ENCODE data around the gene CACNG4. TPM values are rescaled to one million over a fixed set of nuclear protein-coding genes. Genes with fewer than 3 reads are reported as not detected.

Gene CACNG4
- total RNA-seq, 4 donors from 2014 or later = 0.27 to 1.9 TPM; not detected in 2

DNA sequence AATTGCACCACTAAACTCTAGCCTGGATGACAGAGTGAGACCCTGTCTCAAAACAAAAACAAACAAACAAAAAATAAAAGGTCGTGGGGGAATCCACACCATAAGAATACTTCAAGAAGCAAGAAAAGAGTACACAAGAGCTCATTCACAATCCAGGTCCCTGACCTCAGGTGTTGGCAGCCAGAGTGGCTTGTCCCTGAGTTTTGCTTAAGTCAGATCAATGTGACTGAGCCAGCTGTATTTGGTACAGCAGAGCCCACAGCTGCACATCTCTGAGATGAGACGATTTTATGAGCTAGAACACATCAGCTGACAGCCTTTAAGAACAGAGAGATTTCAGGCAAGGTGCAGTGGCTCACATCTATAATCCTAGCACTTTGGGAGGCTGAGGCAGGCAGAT is 102.2 kb downstream of the CACNG4 start:
- H3K27ac ChIP-seq = no peak overlapping the region
- in situ Hi-C loops (cut with MboI; ENCODE audit: low pct_ligation_motif_present in 1 of 4, low pct_unique_long_range_greater_than_20kb in 1 of 4, low sequenced_read_pairs in 3 of 4) = no loop called here
- TF ChIP-seq POLR2A (IDR thresholded peaks at IDR 0.05) (no peak), EP300 (IDR thresholded peaks at IDR 0.05; ENCODE audit: low read depth) (no peak), POLR2AphosphoS5 (IDR thresholded peaks at IDR 0.05) (no peak)
- TF ChIP-seq, protein P1, sequence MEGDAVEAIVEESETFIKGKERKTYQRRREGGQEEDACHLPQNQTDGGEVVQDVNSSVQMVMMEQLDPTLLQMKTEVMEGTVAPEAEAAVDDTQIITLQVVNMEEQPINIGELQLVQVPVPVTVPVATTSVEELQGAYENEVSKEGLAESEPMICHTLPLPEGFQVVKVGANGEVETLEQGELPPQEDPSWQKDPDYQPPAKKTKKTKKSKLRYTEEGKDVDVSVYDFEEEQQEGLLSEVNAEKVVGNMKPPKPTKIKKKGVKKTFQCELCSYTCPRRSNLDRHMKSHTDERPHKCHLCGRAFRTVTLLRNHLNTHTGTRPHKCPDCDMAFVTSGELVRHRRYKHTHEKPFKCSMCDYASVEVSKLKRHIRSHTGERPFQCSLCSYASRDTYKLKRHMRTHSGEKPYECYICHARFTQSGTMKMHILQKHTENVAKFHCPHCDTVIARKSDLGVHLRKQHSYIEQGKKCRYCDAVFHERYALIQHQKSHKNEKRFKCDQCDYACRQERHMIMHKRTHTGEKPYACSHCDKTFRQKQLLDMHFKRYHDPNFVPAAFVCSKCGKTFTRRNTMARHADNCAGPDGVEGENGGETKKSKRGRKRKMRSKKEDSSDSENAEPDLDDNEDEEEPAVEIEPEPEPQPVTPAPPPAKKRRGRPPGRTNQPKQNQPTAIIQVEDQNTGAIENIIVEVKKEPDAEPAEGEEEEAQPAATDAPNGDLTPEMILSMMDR (IDR thresholded peaks at IDR 0.05) = no peak

DNA sequence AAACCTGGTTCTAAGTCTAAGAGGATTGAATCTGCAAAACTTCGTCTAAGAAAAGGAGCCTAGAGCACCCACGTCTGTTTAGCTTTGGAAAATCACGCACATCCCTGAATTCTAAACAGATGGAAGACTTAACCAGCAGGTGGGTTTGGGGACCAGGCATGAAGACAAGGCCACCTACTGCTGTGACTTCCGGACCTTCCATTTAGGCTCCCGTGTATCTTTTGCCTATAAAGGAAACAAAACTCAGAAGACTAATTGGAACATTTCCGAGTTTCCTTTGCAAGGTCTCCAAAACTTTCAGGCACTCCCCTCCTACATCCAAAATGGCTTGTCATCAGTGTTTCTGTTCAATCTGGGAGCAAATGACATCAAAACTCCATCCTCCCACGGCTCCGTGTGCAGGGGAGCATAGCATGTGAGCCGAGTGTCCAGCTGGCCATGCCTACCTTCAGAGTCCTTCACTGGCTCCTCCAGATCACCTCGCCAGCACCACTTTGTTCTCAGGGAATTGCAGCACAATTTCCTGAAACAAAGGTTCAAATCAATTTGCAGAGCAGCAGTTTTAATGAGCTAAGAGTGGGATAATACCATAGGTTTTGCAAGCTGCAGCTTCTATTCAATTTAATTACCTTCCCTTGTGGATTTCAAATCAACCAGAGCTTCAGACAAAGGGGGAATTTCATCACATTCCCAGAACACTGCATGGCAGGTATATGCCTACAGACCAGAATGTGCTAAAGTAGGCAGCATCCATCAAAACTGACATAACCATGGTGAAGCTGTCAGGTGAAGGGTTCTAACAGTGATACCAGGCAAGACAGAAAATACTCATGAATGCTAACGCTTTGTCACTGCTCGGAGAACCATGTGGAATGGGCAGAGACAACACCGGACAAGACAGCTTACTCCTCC is 103.3 kb downstream of the CACNG4 start:
- Histone ChIP-seq H3K36me3 (peaks cover 0 to 3% (median 0%) of the 10 kb centered on the region in 4 donors), H3K4me3 (no peak overlapping the region), H3K9me3 (no peaks in the 10 kb centered on the region), H3K27ac (no peak overlapping the region), H3K27me3 (no peaks in the 10 kb centered on the region), H3K4me1 (peaks cover 0 to 5% (median 0%) of the 10 kb centered on the region in 4 donors)
- in situ Hi-C loops (cut with MboI; ENCODE audit: low pct_ligation_motif_present in 1 of 4, low pct_unique_long_range_greater_than_20kb in 1 of 4, low sequenced_read_pairs in 3 of 4) = no loop called here
- WGBS, 2 donors (ENCODE audit: low coverage in 1 of 2) = 70 to 89% methylated on average over 4 to 13 of the region's 13 CpGs
- TF ChIP-seq POLR2A (IDR thresholded peaks at IDR 0.05) (no peak), POLR2AphosphoS5 (IDR thresholded peaks at IDR 0.05) (no peak), EP300 (IDR thresholded peaks at IDR 0.05; ENCODE audit: low read depth) (no peak)
- TF ChIP-seq, protein P1 (IDR thresholded peaks at IDR 0.05) = no peak
- no peak for DNase-seq
- intact Hi-C loops (cut with DNase I; ENCODE audit: low total_unique reads) = no loop called here

More for the DNA sequence above, 102.2 kb downstream of the CACNG4 start:
- WGBS, 2 donors (ENCODE audit: low coverage in 1 of 2) = 26 to 50% methylated on average over 1 to 2 of the region's 2 CpGs
- no peaks in the 10 kb centered on the region for H3K27me3 ChIP-seq
- H3K4me1 ChIP-seq = peaks cover 0 to 5% (median 0%) of the 10 kb centered on the region in 4 donors
- intact Hi-C loops (cut with DNase I; ENCODE audit: low total_unique reads) = no loop called here
- no peak for DNase-seq
- no peak overlapping the region for H3K4me3 ChIP-seq
- no peaks in the 10 kb centered on the region for H3K9me3 ChIP-seq
- no peaks in the 10 kb centered on the region for H3K36me3 ChIP-seq

DNA sequence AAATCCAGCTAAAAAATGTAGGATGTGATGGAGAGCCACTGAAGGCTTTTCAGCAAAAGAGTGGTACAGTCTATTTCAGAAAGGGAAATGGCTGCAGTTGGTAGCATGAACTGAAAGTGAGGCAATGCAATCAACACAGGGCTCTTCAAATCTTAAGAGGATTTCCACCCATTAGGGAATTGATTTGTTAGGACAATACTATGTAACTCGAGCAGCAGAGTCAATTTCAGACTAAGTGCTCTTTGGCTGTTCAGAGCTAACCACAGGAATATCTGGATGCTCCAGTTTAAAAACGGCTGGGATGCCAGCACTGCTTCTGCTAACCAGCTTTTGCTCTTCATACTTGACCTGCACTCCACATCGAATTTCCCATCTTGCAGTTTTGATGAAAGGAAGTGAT is 104.5 kb downstream of the CACNG4 start:
- Histone ChIP-seq H3K4me1 (peaks cover 0 to 5% (median 0%) of the 10 kb centered on the region in 4 donors), H3K27ac (no peak overlapping the region), H3K9me3 (no peaks in the 10 kb centered on the region), H3K27me3 (no peaks in the 10 kb centered on the region), H3K4me3 (no peak overlapping the region), H3K36me3 (peaks cover 0 to 3% (median 0%) of the 10 kb centered on the region in 4 donors)
- no peak for DNase-seq
- TF ChIP-seq POLR2A (IDR thresholded peaks at IDR 0.05) (no peak), POLR2AphosphoS5 (IDR thresholded peaks at IDR 0.05) (no peak), EP300 (IDR thresholded peaks at IDR 0.05; ENCODE audit: low read depth) (no peak)
- TF ChIP-seq, protein P1 (IDR thresholded peaks at IDR 0.05) = no peak
- in situ Hi-C loops (cut with MboI; ENCODE audit: low pct_ligation_motif_present in 1 of 4, low pct_unique_long_range_greater_than_20kb in 1 of 4, low sequenced_read_pairs in 3 of 4) = no loop called here
- 63 to 92% methylated on average over 2 to 3 of the region's 3 CpGs for WGBS, 2 donors (ENCODE audit: low coverage in 1 of 2)
- intact Hi-C loops (cut with DNase I; ENCODE audit: low total_unique reads) = no loop called here

GRCh38 chr17:67069603-67070136 is 105.2 kb downstream of the CACNG4 start:
- intact Hi-C loops (cut with DNase I; ENCODE audit: low total_unique reads) = no loop called here
- in situ Hi-C loops (cut with MboI; ENCODE audit: low pct_ligation_motif_present in 1 of 4, low pct_unique_long_range_greater_than_20kb in 1 of 4, low sequenced_read_pairs in 3 of 4) = no loop called here

More at GRCh38 chr17:67069603-67070136, 105.2 kb downstream of the CACNG4 start:
- TF ChIP-seq, protein P1 (IDR thresholded peaks at IDR 0.05) = no peak
- TF ChIP-seq EP300 (IDR thresholded peaks at IDR 0.05; ENCODE audit: low read depth) (no peak), POLR2A (IDR thresholded peaks at IDR 0.05) (no peak), POLR2AphosphoS5 (IDR thresholded peaks at IDR 0.05) (no peak)
- Histone ChIP-seq H3K4me1 (peaks cover 0 to 5% (median 0%) of the 10 kb centered on the region in 4 donors), H3K4me3 (no peak overlapping the region), H3K36me3 (peaks cover 0 to 6% (median 0%) of the 10 kb centered on the region in 4 donors), H3K27ac (no peak overlapping the region), H3K9me3 (no peaks in the 10 kb centered on the region), H3K27me3 (no peaks in the 10 kb centered on the region)
- 84 to 89% methylated on average over 5 of the region's 5 CpGs for WGBS, 2 donors (ENCODE audit: low coverage in 1 of 2)
- no peak for DNase-seq
